Adrenal gland (tissue), 5 donors: ENCODE measurements around the gene TSPAN5.

ENCODE experiments used
- CTCF ChIP-seq, 6 experiments: fragments of 450-650 bp in 4 of 6; fragments of 200-600 bp in 2 of 6; sonication (generic) in 1 of 6; IDR thresholded peaks; 1 replicate in 5 of 6; 2 replicates in 1 of 6; pipeline versions ENCODE4 v1.5.1 to v1.8.0; 2016 to 2021; ENCODE audit warnings: antibody characterized with exemption in 6 of 6, mild to moderate bottlenecking in 2 of 6, moderate library complexity in 1 of 6
- POLR2A ChIP-seq, 2 donors: fragments of 450-650 bp; IDR thresholded peaks; one replicate each; pipeline ENCODE4 v1.6.1; 2017; ENCODE audit warnings: antibody characterized with exemption in 2 of 2, mild to moderate bottlenecking in 2 of 2, moderate library complexity in 1 of 2
- donor health status: DM: no; HTN: no; CAD: no.

GRCh38 chr4:98518559-98519267 is 139.7 kb downstream of the TSPAN5 start:
- no peak for TF ChIP-seq CTCF (IDR thresholded peaks at IDR 0.05)
- TF ChIP-seq POLR2A (IDR thresholded peaks at IDR 0.05): no peak
